ENCODE measurements around the gene GAS2.

GAS2 gene

DNA sequence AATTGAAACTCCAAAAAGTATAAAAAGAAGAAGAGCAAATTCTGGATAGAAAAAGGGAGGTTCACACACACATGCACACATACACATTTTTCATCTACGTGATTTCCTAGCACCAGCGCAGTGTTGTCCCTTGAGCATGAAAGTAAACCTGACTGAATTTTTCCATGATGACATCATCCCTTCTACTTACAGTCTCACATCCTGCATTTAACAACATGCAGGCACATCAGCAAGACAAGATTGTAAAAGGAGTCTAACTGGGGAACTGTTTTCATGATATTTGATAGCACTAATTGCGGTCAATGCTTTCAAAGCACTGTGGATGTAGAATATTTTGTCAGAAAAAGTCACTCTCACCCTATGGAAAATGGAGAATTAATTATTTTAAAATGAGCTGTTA, 36.6 kb downstream of the GAS2 start:
- no peak overlapping the region for H3K4me2 ChIP-seq (ENCODE audit: low read depth, low read length, poor library complexity, severe bottlenecking)

DNA sequence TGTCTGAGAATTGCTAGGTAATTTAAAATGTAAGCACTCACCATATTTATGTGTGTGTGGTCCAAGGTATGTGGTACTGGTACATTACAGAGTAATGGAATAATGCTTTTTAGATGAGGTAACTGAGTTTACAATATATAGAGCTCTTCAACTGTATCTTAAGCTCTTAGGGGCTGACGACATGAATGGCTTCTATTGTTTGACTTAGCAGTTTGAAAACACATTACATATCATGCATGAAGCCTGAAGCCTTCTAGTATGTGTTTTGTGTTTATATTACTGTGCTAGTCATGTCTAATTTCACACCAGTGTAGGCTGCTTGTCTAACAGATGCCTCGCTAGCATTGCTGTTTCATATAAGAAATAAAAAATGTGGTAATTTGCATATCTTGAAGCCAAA, 37.2 kb downstream of the GAS2 start:
- Histone ChIP-seq H3K4me3 (ENCODE audit: insufficient read depth, low read length, poor library complexity, severe bottlenecking) (no peak overlapping the region), H3K36me3 (ENCODE audit: low read length) (no peaks in the 10 kb centered on the region), H3K79me2 (ENCODE audit: insufficient read depth, low read length) (no peaks in the 10 kb centered on the region), H3K9ac (ENCODE audit: low read length) (no peak overlapping the region), H2AFZ (ENCODE audit: low read depth, low read length, severe bottlenecking) (no peak overlapping the region), H3K4me2 (ENCODE audit: low read depth, low read length, poor library complexity, severe bottlenecking) (no peak overlapping the region), H3K9me3 (ENCODE audit: insufficient read depth, low read length) (no peaks in the 10 kb centered on the region), H3K9me2 (replicated peaks; ENCODE audit: insufficient read depth, low read length) (no peaks in the 10 kb centered on the region), H4K20me1 (ENCODE audit: low read depth, low read length) (no peaks in the 10 kb centered on the region), H3K27me3 (ENCODE audit: low read length) (no peaks in the 10 kb centered on the region), H3F3A (ENCODE audit: insufficient read depth) (no peaks in the 10 kb centered on the region), H3K27ac (ENCODE audit: low read depth, low read length) (no peak overlapping the region)
- TF ChIP-seq EZH2phosphoT487 (conservative IDR thresholded peaks at IDR 0.05; ENCODE audit: low read length), result no peak
- TF ChIP-seq, protein P1, sequence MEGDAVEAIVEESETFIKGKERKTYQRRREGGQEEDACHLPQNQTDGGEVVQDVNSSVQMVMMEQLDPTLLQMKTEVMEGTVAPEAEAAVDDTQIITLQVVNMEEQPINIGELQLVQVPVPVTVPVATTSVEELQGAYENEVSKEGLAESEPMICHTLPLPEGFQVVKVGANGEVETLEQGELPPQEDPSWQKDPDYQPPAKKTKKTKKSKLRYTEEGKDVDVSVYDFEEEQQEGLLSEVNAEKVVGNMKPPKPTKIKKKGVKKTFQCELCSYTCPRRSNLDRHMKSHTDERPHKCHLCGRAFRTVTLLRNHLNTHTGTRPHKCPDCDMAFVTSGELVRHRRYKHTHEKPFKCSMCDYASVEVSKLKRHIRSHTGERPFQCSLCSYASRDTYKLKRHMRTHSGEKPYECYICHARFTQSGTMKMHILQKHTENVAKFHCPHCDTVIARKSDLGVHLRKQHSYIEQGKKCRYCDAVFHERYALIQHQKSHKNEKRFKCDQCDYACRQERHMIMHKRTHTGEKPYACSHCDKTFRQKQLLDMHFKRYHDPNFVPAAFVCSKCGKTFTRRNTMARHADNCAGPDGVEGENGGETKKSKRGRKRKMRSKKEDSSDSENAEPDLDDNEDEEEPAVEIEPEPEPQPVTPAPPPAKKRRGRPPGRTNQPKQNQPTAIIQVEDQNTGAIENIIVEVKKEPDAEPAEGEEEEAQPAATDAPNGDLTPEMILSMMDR (IDR thresholded peaks at IDR 0.05; ENCODE audit: insufficient read depth, low read length, poor library complexity, severe bottlenecking), result no peak

More for the DNA sequence above, 36.6 kb downstream of the GAS2 start:
- H3K9me3 ChIP-seq (ENCODE audit: insufficient read depth, low read length), result no peaks in the 10 kb centered on the region
- no peaks in the 10 kb centered on the region for H3K36me3 ChIP-seq (ENCODE audit: low read length)
- H3K9me2 ChIP-seq (replicated peaks; ENCODE audit: insufficient read depth, low read length), result no peaks in the 10 kb centered on the region
- no peak overlapping the region for H2AFZ ChIP-seq (ENCODE audit: low read depth, low read length, severe bottlenecking)
- TF ChIP-seq EZH2phosphoT487 (conservative IDR thresholded peaks at IDR 0.05; ENCODE audit: low read length), result no peak
- TF ChIP-seq, protein P1 (IDR thresholded peaks at IDR 0.05; ENCODE audit: insufficient read depth, low read length, poor library complexity, severe bottlenecking), result no peak
- H3K4me3 ChIP-seq (ENCODE audit: insufficient read depth, low read length, poor library complexity, severe bottlenecking), result no peak overlapping the region
- H3K27me3 ChIP-seq (ENCODE audit: low read length), result no peaks in the 10 kb centered on the region
- no peaks in the 10 kb centered on the region for H3K79me2 ChIP-seq (ENCODE audit: insufficient read depth, low read length)
- H3K27ac ChIP-seq (ENCODE audit: low read depth, low read length), result no peak overlapping the region
- no peaks in the 10 kb centered on the region for H4K20me1 ChIP-seq (ENCODE audit: low read depth, low read length)
- no peak overlapping the region for H3K9ac ChIP-seq (ENCODE audit: low read length)
- H3F3A ChIP-seq (ENCODE audit: insufficient read depth), result no peaks in the 10 kb centered on the region

DNA sequence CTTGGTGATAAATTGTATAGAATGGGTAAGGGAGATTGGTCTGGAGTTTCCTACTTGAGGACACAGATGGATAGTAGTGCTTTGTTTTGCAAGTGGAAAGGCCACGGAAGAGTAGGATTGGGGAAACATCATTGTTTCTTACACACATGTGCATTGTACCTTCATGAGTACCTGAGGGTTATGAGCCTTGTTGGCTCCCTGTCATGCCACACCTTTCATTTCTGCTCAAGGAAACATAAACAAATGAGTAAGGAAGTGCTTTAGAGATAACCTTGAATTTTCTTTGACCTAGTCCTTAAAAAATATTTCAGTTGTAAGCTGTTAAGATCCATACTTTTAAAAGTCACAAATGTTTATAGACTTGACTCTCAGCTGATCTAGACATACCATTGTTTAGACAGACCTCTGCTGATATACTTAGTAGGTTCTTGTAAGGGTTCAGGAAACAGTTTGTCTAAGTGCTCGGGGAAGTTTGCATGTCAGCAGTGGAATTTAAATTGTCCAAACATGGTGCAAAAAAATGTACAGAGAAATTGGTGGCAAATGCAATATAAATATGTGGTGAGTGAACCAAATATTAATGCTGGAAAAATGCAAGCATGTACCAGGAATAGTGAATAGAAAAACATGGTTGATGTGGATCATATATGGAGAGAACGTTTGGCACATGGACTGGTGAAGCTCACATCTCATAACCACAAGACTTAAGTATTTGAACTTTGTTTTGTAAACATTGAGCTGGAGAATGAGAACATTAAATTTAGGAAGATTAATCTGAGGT, 40.9 kb downstream of the GAS2 start:
- no peaks in the 10 kb centered on the region for H3K9me3 ChIP-seq (ENCODE audit: insufficient read depth, low read length)
- no peak overlapping the region for H3K9ac ChIP-seq (ENCODE audit: low read length)
- no peak overlapping the region for H3K4me2 ChIP-seq (ENCODE audit: low read depth, low read length, poor library complexity, severe bottlenecking)
- H3K79me2 ChIP-seq (ENCODE audit: insufficient read depth, low read length), result no peaks in the 10 kb centered on the region
- H3K27ac ChIP-seq (ENCODE audit: low read depth, low read length), result no peak overlapping the region
- no peak overlapping the region for H2AFZ ChIP-seq (ENCODE audit: low read depth, low read length, severe bottlenecking)
- no peaks in the 10 kb centered on the region for H3K9me2 ChIP-seq (replicated peaks; ENCODE audit: insufficient read depth, low read length)
- no peaks in the 10 kb centered on the region for H3K36me3 ChIP-seq (ENCODE audit: low read length)
- H3F3A ChIP-seq (ENCODE audit: insufficient read depth), result no peaks in the 10 kb centered on the region
- no peaks in the 10 kb centered on the region for H3K27me3 ChIP-seq (ENCODE audit: low read length)
- H4K20me1 ChIP-seq (ENCODE audit: low read depth, low read length), result no peaks in the 10 kb centered on the region
- TF ChIP-seq, protein P1 (IDR thresholded peaks at IDR 0.05; ENCODE audit: insufficient read depth, low read length, poor library complexity, severe bottlenecking), result no peak
- no peak for TF ChIP-seq EZH2phosphoT487 (conservative IDR thresholded peaks at IDR 0.05; ENCODE audit: low read length)
- H3K4me3 ChIP-seq (ENCODE audit: insufficient read depth, low read length, poor library complexity, severe bottlenecking), result no peak overlapping the region
